CD4-positive, alpha-beta T cell (primary cell): ENCODE results near the gene ADAM23. TPM values are rescaled to one million over a fixed set of nuclear protein-coding genes. Genes with fewer than 3 reads are reported as not detected.

Experiments used
- ATAC-seq: fragments of 200-7000 bp; cut with Tn5 transposase; one replicate; pipeline ENCODE4 v1.10.0; 2022; ENCODE audit warnings: mild to moderate bottlenecking; ENCODE audit not compliant: poor library complexity
- CTCF ChIA-PET: fragments of 350-600 bp; sonication (Branson Sonifier 250); formaldehyde crosslinking; loops from one replicate; lab custom pipeline; 2021; ENCODE audit warnings: antibody characterized with exemption, inconsistent platforms; lab: Charles Lee
- POLR2A ChIA-PET: fragments of 350-600 bp; sonication (Branson Sonifier 250); formaldehyde crosslinking; loops from one replicate; lab custom pipeline; 2021; ENCODE audit warnings: antibody characterized with exemption, inconsistent platforms; lab: Charles Lee
- DNase-seq, 14 experiments: peaks; one replicate each; pipeline ENCODE4 v3.0.0-alpha.2; 2013 to 2020; ENCODE audit warnings: mixed read lengths in 2 of 14
- H3K27ac ChIP-seq, 2 donors: one replicate each; pipeline versions ENCODE4 v1.5.1 to v1.7.0; 2013; ENCODE audit warnings: low read length in 2 of 2, low read depth in 1 of 2, mild to moderate bottlenecking in 1 of 2
- H3K27me3 ChIP-seq, 2 experiments: 1 replicate in 1 of 2; 2 replicates in 1 of 2; pipeline versions ENCODE4 v1.6.1 to v1.7.0; 2013; ENCODE audit warnings: low read length in 2 of 2, control low read depth in 1 of 2, mild to moderate bottlenecking in 1 of 2, moderate library complexity in 1 of 2; ENCODE audit not compliant: insufficient read depth in 2 of 2, control insufficient read depth in 1 of 2
- H3K36me3 ChIP-seq: one replicate; pipeline ENCODE4 v1.6.1; 2013; ENCODE audit warnings: low read length, control low read depth; ENCODE audit not compliant: insufficient read depth
- H3K4me1 ChIP-seq: one replicate; pipeline ENCODE4 v1.6.1; 2013; ENCODE audit warnings: low read length, control low read depth; ENCODE audit not compliant: insufficient read depth
- H3K4me3 ChIP-seq: one replicate; pipeline ENCODE4 v1.5.1; 2013; ENCODE audit warnings: mild to moderate bottlenecking, low read length, moderate library complexity
- H3K9me3 ChIP-seq, 2 experiments: 1 replicate in 1 of 2; 2 replicates in 1 of 2; pipeline versions ENCODE4 v1.6.1 to v1.7.0; 2013; ENCODE audit warnings: low read length in 2 of 2, mild to moderate bottlenecking in 2 of 2, control low read depth in 1 of 2, moderate library complexity in 1 of 2; ENCODE audit not compliant: control insufficient read depth in 1 of 2, insufficient read depth in 1 of 2
- H3K27ac Mint-ChIP-seq: one replicate; pipeline ENCODE4 v1.8.0; 2020; ENCODE audit warnings: mixed read lengths
- H3K27me3 Mint-ChIP-seq: one replicate; pipeline ENCODE4 v1.8.0; 2021; ENCODE audit warnings: mixed read lengths
- H3K36me3 Mint-ChIP-seq: one replicate; pipeline ENCODE4 v1.8.0; 2021; ENCODE audit warnings: low read depth, mixed read lengths
- H3K4me1 Mint-ChIP-seq: one replicate; pipeline ENCODE4 v1.8.0; 2021; ENCODE audit warnings: low read depth, mixed read lengths
- H3K4me3 Mint-ChIP-seq: one replicate; pipeline ENCODE4 v1.8.0; 2020; ENCODE audit warnings: mild to moderate bottlenecking, mixed read lengths
- H3K9me3 Mint-ChIP-seq: one replicate; pipeline ENCODE4 v1.8.0; 2020; ENCODE audit warnings: mixed read lengths
- intact Hi-C, 2 experiments: fragments of 100-400 bp; cut with DNase I in 1 of 2; cut with micrococcal nuclease in 1 of 2; formaldehyde crosslinking; loops; one replicate each; pipeline versions ENCODE4 v1.15.1 to v1.9.0; 2023 to 2025; cut with DNase I, micrococcal nuclease
- total RNA-seq, 174 experiments: library from RNA in 2 of 174; stranded (reverse) in 2 of 174; gene quantifications; one replicate each; pipeline ENCODE4 v1.2.3 and lab custom pipeline; 2021 to 2026
- TF ChIP-seq, protein P1 (sequence below): fragments of 200-600 bp; IDR thresholded peaks from one replicate; pipeline ENCODE4 v1.8.0; 2022; ENCODE audit warnings: antibody characterized with exemption, mild to moderate bottlenecking

The ADAM23 gene
- total RNA-seq, 2 experiments from 2014 or later: 6.3 to 7.7 TPM

DNA sequence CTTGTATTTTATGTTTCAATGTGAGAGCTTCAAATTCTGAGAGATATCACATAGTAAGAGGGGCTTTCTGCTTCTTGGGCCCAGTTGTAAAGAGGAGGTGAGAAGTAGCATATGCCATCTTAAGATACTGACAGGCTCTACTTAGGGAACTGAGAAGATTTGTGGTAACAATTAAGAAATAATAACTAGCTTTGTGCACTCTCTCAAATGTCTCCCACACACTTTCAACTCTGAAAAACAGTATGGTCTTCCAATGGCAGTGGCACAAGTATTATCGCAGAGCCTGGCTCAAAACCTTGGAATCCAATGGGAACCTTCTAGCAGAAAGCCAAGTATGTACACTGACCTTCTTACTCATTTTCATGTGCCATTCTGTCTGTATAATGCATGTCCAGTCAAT, 118.6 kb downstream of the ADAM23 start:
- Mint-ChIP-seq H3K36me3 (no peaks in the 10 kb centered on the region), H3K4me3 (no peak overlapping the region), H3K9me3 (no peaks in the 10 kb centered on the region), H3K4me1 (peaks cover 32% of the 10 kb centered on the region), H3K27me3 (no peaks in the 10 kb centered on the region), H3K27ac (no peak overlapping the region)
- DNase-seq: no peak
- Histone ChIP-seq H3K27me3 (no peaks in the 10 kb centered on the region), H3K27ac (no peak overlapping the region), H3K4me1 (peaks cover 5% of the 10 kb centered on the region), H3K9me3 (no peaks in the 10 kb centered on the region), H3K4me3 (no peak overlapping the region), H3K36me3 (no peaks in the 10 kb centered on the region)
- ATAC-seq: no peak
- TF ChIP-seq, protein P1, sequence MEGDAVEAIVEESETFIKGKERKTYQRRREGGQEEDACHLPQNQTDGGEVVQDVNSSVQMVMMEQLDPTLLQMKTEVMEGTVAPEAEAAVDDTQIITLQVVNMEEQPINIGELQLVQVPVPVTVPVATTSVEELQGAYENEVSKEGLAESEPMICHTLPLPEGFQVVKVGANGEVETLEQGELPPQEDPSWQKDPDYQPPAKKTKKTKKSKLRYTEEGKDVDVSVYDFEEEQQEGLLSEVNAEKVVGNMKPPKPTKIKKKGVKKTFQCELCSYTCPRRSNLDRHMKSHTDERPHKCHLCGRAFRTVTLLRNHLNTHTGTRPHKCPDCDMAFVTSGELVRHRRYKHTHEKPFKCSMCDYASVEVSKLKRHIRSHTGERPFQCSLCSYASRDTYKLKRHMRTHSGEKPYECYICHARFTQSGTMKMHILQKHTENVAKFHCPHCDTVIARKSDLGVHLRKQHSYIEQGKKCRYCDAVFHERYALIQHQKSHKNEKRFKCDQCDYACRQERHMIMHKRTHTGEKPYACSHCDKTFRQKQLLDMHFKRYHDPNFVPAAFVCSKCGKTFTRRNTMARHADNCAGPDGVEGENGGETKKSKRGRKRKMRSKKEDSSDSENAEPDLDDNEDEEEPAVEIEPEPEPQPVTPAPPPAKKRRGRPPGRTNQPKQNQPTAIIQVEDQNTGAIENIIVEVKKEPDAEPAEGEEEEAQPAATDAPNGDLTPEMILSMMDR: no peak
- intact Hi-C loops: loop anchor here in 1 of 2 experiments (5.0 kb wide), 3 partner anchors 170 to 910 kb away; no protein-coding TSS in a partner anchor
- ChIA-PET POLR2A (no interaction called here), CTCF (no interaction called here)

- Histone ChIP-seq H3K4me1 (peaks cover 5% of the 10 kb centered on the region), H3K27me3 (no peaks in the 10 kb centered on the region), H3K27ac (no peak overlapping the region), H3K36me3 (no peaks in the 10 kb centered on the region), H3K4me3 (no peak overlapping the region), H3K9me3 (no peaks in the 10 kb centered on the region)
- POLR2A ChIA-PET: no interaction called here
- CTCF ChIA-PET: no interaction called here
- no peak for DNase-seq
- no peaks in the 10 kb centered on the region for H3K27me3 Mint-ChIP-seq
- no peaks in the 10 kb centered on the region for H3K9me3 Mint-ChIP-seq
- no peak overlapping the region for H3K4me3 Mint-ChIP-seq
- H3K27ac Mint-ChIP-seq: no peak overlapping the region
- intact Hi-C loops: loop anchor here in 1 of 2 experiments (5.0 kb wide), 3 partner anchors 170 to 910 kb away; no protein-coding TSS in a partner anchor
- H3K4me1 Mint-ChIP-seq: peaks cover 29% of the 10 kb centered on the region
- H3K36me3 Mint-ChIP-seq: no peaks in the 10 kb centered on the region
- ATAC-seq: no peak
- TF ChIP-seq, protein P1: no peak
Observed at GRCh38 chr2:206562375-206562774, 119.0 kb downstream of the ADAM23 start.

DNA sequence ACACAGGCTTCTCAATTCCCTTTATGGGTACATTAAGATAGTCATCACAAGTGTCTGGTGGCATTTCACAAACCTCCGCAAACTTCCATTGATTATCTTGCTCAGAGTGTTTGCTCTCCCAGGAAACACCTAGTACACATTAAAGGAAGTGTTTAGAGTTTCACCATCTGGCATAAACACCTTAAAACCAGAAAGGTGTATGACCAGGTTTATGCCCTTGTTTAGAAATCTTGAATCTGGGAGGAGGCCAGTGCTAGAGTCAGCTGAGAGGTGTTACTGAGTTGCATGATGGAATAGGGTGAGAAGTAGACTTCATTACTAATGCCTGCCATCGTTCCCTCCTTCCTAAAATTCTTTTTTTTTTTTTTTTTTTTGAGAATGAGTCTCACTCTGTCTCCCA, 120.0 kb downstream of the ADAM23 start:
- H3K36me3 Mint-ChIP-seq: no peaks in the 10 kb centered on the region
- peaks cover 19% of the 10 kb centered on the region for H3K4me1 Mint-ChIP-seq
- DNase-seq: no peak
- no peaks in the 10 kb centered on the region for H3K27me3 Mint-ChIP-seq
- ATAC-seq: no peak
- H3K4me3 Mint-ChIP-seq: no peak overlapping the region
- intact Hi-C loops: loop anchor here in 1 of 2 experiments (5.0 kb wide), 3 partner anchors 171 to 909 kb away; no protein-coding TSS in a partner anchor
- no peaks in the 10 kb centered on the region for H3K9me3 Mint-ChIP-seq
- no peak overlapping the region for H3K4me3 ChIP-seq
- CTCF ChIA-PET: no interaction called here
- no peaks in the 10 kb centered on the region for H3K36me3 ChIP-seq
- H3K4me1 ChIP-seq: peaks cover 5% of the 10 kb centered on the region
- no peak overlapping the region for H3K27ac ChIP-seq
- no peaks in the 10 kb centered on the region for H3K9me3 ChIP-seq
- no peak overlapping the region for H3K27ac Mint-ChIP-seq
- POLR2A ChIA-PET: no interaction called here
- H3K27me3 ChIP-seq: no peaks in the 10 kb centered on the region
- TF ChIP-seq, protein P1: no peak
